Activated T-helper 1 cell treated with anti-CD3 and anti-CD28 coated beads, Interleukin-2, amount 50 U/mL, for 16 hours (primary cell): ENCODE data around the gene CLCN7.

ENCODE experiments used
- DNase-seq, 2 donors: peaks; one replicate each; pipeline ENCODE4 v3.0.0-alpha.2; 2020; ENCODE audit warnings: low read depth in 1 of 2, low spot score in 1 of 2

Gene CLCN7

DNA sequence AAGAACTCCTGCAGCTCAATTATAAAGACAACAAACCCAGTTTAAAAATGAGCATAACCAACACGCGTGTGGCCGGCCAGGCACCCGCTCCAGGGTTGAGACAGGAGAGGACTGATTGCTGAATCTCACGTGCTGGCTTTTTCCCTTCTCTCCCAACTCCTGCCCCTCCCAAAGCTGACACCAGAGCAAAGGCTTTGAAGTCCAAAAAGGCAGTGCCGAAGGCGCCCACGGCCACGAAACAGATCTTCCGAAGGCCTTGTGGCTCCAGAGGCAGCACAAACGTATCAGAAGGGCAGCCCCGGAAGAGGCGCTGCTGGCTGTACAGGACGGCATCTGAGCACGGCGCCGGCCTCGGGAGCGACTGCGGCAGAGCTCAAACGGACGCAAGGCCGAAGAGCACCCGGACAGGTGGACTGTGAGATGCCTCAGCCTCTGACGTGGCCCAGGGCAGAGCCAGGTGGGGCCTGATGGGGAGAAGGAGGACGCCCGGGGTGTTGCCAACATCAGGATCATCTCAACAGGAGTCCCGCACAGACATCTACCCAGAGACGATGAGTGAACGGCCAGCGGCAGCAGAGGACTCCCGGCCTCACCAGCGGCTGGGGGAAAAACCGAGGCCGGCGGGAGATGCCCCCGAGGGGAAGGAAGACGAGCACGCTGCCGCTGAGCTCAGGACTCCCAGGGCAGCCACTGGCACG, 10.5 kb downstream of the CLCN7 start:
- DNase-seq, result no peak

DNA sequence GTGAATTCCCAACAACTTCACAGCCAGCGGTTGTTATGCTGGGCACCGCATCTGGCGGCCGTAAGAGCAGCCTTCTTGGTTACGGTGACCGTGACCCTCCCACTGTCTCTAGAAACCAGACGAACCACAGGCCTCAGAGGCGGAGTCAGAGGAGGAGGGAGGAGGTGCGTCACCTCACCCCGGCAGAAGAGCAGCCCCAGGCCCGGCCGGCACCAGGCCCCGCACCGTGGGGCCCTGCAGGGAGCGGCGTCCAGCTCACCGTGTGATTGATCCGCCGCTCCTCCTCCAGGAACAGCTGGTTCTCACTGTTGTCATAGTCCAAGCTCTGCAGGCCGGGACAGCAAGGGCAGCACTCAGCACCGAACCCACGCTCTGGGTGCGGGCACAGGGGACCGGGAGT, 13.7 kb downstream of the CLCN7 start:
- DNase-seq, result no peak

DNA sequence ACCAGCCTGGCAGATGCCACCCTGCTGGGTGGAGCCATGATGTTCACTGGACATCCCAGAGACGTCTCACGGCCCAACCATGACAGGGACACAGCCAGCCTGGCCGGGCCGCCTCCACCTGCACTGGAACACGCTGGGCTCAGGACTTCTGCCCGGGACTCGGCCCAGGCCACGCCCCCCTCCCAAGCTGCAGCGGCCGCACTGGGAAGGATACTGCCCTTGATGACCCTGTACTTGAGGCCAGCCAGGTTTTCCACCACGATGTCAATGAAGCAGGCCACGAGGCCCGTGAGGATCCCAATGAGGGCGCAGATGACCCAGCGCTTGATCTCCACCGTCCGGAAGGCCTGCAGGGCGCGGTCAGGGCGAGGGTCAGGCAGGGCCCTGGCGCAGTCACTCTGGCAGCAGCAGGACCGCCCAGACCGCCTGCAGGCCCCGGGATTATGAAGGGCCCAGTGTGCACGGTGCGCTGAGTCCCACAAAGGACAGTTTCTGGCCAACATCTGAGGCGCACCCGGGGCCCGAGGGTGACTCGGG, 14.2 kb downstream of the CLCN7 start:
- no peak for DNase-seq

DNA sequence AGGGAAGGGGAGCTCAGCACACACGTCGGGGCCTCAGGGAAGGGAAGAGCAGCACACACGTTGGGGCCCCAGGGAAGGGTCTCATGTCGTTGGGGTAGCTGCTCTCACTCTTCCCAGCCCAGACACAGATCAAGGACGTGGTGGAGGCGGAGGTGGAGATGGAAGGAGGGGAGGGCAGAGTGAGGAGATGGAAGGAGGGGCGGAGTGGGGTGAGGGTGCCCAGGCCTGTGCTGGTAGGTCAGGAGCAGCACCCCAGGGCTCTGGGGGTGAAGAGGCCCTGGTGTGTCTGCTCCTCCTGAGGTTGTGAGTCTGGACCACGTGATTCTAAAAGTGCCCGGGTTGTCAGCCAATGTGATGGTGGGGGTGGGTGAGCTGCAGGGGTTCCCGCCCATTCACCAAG, 14.9 kb downstream of the CLCN7 start:
- DNase-seq, result no peak

DNA sequence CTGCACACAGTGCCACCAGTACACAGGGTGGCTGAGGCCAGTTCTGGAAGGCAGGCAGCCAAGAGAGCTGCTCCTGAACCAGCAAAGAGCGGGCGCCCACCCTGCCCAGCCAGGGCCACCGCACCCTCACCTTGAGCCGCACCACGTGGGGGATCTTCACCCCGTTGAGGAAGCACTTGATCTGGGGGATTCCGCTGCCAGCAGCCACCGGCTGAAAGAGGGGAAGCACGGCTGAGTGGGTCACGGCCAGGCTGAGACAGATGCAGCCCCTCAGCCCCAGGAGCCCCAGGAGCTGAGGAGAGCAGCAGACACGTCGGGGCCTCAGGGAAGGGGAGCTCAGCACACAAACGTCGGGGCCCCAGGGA, 15.9 kb downstream of the CLCN7 start:
- DNase-seq, result no peak

DNA sequence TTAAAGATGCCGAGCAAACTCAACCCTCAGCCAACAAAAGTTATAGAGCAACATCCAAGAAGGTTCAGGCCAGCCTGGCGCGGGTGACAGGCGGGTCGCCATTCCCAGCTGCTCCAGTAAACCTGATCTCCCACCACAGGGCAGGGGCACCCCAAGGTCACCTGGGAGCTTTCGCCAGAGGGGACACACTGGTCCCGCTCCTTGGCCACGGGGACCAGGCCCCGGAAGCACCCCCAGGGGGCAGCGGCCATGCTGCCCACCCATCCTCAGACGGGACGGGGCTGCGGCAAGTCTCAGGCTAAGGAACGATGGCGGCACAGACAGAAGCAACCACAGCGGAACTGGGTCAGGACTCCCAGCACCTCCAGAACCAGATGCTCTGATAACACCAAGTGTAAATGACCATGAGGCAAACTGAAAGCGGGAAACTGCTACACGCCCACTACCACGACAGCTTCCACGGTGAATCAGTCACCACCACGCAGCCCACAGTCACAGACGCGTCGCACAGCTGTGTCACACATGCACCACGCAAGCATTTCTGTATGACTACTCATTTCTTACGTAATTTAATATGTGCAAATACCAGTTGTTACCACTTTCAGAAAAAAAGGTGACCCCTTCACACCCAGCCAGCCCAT, 16.4 kb downstream of the CLCN7 start:
- DNase-seq, result no peak

DNA sequence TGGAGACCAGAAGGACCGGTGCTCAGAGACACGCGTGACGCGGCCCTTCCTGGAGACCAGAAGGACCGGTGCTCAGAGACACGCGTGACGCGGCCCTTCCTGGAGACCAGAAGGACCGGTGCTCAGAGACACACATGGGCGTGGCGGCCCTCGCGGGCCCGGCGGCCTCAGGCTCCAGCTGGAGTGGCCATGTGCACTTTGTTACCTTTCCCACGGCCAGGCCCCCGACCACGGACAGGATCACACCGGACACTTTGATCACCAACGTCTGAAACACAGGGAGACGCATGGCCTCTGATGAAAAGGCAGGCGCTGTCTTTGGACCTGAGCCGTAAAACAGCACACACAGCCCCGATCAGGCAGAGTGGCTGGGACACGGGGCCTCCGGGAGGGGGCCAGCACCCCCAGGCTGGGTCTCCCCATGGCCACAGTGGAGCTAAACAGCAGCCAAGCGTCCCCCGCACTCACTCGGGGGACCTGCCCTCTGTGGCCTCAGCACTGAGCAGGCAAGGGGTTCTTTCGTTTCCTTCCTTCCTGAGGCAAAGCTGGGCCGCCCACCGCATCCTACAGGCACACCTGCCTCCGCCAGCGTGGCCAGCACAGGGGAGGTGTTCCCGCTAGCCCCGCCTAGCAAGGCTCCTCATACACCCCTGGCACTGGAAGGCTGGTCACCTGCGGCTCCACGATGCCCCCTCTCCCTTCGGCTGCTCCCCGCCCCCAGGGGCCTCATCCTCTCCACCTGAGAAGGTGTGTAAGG, 17.2 kb downstream of the CLCN7 start:
- DNase-seq, result no peak

DNA sequence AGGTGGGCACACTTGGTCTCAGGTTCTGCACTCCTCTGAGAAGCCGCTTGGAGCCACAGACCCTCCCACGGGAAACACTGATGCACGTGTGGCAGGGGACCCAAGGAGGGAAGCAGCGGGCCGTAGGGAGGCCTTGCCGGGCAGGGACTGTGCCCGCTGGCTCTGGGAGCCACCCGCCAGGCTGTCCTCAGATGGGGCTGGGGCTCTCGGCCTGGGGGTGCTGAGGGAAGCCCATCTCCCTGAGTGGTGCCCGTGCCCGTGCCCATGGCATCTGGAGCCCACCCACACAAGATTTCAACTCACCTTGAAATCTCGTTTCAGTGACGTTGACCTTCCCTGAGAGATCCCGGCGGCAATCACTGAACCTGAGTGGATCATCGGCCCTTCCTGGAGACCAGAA, 17.9 kb downstream of the CLCN7 start:
- DNase-seq, result no peak

DNA sequence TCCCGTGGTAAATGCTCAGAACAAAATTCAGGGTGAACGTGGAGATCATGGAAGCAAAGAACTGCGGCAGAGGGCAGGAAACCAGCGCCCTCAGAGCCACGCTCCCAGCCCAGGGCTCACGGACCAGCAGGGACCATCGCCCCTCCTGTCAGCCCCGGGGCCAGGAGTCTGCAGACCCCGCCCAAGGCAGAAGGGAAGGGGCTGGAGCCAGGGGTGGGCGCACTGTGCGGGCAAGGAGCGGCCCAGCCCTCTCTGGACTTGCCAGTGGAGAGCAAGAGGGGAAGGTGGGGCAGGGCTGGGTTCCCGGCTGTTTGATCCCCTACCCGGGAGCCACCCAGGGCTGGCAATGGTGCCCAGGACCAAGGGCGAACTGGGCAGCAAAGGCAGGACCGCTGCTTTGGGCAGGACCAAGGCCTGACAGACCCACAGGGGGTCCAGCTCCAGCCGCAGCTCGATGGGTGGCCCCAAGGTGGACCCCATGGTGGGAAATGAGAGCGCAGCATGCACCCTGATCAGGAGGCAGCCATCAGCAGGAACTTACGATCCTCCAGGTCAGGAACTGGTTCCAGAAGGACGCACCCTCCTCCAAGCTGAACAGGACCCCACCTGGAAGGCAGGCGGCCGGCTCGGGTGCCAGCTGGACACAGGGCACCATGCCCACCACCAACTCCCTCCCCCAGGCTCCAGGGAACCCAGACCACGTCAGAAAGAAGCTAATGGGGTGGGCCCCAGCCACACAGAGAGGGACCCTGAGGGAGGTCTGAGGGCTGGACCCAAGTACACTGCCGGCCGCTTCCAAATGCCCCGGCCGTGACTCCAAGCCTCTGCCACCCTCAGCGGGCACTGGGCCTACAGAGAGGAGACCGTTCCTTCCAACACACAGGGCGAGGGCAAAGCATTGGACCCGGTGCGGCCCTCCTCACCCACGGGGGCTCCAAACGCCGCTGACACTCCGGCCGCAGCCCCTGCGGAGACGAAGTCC, 19.3 kb downstream of the CLCN7 start:
- DNase-seq, result no peak

DNA sequence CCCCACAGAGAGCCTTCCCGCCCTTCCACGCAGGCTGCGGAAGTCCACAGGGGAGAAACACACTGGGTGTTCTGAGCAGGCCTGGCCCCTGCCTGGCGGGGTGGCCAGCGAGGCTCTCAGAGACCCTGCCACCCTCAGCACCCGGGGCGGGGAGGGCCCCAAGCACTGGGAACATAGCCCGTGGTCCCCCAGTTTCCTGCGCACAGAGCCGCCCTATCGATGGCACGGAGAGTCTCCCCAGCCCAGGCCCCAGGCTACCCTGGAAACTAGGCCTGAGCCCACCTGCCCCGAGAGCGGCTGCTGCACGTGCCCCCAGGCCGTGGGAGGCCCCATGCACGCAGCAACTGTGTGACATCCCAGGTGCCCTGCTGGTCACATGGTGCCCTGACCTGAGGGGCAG, 20.3 kb downstream of the CLCN7 start:
- no peak for DNase-seq

DNA sequence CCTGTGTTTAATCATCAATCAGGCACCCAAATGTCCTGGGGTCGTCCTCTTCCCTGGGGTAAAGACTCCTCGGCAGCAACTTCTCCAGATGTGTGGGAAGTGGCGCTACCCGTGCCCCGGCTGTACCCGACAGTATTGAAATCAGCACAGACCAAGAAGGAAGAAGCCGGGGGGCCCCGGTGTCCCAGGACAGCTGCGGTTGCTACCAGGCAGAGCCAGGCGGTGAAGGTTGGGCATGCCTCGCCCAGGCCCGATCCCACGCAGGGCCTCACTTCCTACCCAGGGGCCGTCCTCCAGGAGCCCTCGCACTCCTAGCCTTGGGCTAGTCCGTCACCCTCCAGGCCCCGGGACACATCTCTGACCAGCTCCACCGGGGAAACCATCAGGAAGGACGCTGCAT, 21.5 kb downstream of the CLCN7 start:
- no peak for DNase-seq

DNA sequence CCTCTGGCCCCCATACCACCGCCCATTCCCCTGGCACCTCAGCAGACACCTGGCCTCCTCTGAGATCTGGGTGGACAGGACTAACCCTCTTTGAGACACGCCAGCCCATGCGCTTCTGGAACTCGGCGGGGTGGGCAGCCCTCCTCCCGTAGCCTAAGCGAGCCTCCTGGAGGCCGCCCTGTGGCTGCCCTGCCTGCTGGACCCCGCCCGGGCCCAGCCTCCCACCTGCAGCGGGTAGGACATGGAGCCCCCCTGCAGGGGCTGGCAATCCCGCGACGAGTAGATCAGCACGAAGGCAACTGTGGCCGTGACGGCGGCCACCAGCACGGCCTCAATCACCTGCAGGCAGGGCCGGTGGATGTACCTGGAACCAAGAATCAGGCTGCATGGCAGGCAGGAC, 22.3 kb downstream of the CLCN7 start:
- DNase-seq, result no peak

DNA sequence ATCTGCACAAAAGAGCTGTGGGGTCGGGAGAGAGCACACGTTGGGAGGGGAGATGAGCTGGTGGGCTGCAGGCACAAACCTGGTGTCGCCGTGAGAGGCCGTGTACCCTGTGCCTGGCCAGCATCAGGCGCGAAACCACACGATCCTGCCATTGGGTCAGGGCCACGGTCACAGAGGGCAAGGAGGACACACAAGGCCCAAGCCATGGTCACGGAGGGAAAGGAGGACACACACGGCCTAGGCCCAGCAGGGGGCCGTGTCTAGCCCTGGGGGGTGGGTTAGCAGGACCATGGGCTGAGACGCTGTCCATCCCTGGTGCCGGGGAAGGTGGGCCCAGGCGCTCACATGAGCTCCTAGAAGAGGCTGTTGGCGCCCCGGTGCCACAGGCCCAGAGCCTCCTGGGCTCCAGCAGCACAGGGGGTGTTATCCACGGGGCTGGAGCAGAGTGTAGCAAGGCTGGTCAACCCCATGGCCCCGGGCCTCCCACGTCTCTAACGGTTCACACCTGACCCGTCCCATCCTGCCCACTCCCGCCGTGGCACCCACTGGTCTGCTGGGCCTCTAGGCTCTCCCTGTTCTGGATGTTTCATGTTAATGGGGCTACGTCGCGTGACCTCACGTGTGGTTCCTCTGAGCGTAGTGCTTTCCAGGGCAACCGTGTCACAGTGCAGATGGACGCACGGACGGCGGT, 23.0 kb downstream of the CLCN7 start:
- no peak for DNase-seq

DNA sequence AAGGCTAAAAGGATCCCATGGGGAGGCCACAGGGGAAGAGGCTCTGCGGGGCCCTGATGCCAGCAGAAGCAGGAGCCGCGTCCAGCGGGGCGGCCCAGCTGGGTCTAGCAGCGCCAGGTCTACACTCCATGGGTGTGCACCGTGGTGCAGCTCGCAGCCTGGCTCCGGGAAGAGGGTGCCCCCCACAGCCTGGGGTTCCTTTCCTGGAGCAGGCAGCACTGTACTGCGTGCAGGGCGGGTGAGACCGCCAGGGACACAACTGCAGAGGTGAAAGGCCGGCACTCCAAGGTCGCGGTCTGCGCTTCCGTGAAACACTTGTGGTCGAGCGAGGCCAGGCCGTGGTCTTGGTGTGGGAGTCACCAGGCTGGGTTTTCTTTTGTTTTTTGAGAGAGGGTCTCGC, 24.0 kb downstream of the CLCN7 start:
- DNase-seq, result no peak

DNA sequence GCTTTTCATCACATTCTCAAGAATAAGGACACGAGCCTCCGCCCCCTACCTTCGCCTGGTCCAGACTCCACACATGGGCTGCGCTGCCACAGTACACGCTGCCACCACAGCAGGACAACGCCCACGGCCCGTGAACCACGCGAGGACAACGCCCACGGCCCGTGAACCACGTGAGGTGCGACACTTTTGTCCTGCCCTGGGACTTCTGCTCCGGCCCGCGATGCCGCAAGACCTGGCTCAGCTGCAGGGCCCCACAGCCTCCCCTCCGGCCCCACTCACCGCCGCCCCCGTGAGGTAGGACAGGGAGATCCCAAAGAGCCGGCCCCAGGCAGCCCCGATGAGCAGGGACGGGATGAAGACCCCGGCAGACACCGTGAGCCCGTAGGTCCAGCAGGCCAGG, 24.6 kb downstream of the CLCN7 start:
- no peak for DNase-seq

DNA sequence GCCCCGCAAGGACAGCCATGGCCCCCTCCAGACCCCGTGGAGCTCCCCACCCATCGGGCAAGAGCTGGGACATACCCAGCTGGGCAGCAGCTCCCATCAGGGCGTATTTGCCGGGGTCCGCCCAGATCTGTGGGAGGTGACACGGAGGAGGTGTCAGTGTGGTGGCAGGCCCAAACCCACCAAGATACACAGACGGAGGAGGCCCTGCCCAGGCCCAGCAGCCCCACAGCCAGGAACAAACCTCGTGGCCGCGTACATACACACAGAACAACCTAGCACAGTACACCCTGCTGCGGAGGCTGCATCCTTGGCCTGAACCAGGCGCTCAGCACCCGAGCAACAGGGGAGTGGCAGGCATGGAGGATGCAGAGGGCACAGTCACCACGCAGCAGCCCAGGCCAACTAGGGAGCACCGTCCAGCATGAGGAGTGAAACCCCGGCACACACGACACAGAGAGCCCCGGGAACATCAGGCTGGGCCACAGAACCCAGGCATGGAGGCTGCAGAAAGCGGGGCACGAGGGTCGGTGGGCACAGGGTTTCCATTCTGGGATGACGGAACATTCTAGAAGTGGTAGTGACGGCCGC, 25.5 kb downstream of the CLCN7 start:
- DNase-seq, result no peak

DNA sequence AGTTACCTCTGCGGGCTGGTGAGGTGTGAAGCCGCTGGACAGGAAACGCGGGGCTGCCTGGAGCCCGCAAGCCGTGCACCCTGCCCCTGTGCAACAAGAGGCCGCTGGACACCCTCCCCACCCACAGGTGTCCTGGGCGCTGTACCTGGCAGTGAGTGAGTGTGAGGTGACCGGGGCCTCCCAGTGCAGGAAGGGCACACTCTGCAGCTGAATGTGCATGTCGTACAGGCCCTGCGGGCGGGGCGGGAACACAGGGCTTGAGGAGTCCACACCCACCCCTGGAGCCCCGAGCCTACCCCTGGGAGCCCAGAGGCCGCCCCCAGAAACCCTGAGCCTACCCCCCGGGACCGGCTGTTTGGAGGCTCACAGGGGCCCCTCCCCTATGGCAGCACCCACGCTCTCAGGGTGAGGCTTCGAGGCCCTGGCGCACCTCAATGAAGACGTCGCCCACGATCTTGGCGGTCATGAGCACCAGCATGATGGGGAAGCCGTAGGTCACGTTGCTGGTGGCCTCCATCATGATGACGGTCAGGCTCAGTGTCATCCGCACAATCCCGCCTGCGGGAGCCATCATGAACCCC, 26.2 kb downstream of the CLCN7 start:
- DNase-seq, result no peak

DNA sequence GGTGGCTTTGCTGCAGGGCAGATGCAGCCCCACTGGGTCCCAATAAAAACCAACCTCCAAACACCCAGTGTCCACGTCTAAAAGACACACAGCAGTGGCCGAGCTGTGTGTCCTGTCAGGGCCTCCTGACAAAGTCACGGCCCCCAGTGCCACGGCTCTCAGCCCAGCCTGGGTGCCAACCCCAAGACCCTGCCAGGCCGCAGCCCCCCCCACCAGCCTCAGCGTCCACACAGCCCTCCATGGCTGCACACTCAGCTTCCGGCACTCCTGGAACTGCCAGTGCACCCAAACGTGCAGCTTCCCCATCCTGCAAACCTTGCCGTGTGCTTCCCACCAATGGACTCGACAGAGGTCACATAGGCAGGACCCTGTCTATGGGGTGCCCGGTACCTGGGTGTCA, 26.9 kb downstream of the CLCN7 start:
- no peak for DNase-seq

DNA sequence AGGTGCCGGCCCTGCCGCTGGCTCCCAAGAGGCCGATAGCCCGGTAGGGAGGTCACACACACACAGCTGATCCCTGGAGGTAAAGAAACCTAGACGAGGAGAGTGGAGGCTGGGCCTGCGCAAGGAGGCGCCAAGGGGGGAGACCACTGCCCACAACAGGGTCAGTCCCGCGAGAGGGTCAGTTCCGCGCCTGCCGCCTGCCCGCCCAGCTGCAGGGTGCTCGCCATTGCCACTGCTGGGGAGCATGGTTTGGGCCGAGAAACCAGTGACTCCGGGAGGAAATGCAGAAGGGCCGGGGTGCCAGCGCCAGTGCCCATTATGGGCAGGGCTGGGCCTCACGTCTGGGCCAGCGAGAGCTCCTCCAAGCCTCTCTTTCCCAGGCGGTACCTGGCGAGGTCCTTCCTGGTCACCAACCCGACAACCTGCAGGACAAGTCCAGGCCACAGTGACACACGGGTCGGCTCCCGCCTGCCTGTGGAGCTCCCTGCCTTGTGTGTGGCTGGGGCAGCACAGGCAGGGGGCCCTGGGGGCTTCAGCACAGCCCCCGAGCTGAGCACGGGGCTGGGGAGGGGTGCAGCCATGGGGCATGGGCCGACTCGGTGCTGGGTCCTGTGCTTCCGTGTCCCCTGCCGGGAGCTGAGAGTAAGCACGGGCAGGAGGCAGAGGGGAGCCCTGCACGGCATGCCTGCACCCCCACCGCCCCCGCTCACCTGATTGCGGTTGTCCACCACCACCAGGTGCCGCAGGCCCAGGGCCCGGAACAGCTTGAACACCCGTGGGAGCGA, 28.3 kb downstream of the CLCN7 start:
- no peak for DNase-seq
